Measurements from ENCODE around the gene SCNN1G.
"Not testable (repeated sequence)": the region's sequence is repeated elsewhere in the genome, so short reads cannot be mapped to it uniquely, and the experiment has no call there.

Gene SCNN1G
- 0 reads per million in 2 experiments for total RNA-seq

- no peak for DNase-seq (ENCODE audit: low read depth)
Measured at GRCh38 chr16:23182679-23183542, at the start of gene SCNN1G. TSS of gene SCNN1G (plus strand) at chr16:23182745. CDS start at chr16:23186272, 3,527 bp downstream.

DNA sequence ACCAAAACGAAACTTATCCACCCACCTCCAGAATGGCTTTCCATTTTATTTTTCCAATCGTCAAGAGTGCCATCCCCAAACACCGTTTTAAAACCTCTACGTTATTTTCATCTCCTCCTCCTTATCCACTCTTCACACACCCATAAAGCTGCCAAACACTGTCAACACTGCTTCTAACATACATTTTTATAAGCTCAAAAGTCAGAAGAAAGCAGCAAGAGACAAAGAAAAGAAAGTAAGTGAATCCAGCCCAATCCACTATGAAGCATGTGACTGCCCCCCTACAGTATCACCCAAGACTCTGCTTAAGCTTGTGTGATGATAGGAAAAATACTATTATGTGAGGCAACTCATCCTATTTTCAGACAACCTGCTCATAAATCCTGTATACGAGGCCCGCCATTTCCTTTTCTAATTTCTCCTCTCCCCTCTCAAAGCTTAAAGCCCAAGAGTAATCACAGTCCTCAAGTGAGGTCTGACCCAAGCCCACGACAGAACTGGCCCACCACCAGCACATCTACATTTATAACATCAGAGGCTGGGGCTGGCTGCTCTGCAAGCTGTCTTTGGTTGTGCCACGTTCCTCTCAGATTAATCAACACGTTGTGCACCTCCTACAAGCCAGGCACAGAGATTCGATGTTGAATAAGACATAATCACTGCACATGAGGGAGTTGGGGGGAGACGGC is 49.6 kb upstream of the SCNN1G start:
- no peak for DNase-seq (ENCODE audit: low read depth)

DNA sequence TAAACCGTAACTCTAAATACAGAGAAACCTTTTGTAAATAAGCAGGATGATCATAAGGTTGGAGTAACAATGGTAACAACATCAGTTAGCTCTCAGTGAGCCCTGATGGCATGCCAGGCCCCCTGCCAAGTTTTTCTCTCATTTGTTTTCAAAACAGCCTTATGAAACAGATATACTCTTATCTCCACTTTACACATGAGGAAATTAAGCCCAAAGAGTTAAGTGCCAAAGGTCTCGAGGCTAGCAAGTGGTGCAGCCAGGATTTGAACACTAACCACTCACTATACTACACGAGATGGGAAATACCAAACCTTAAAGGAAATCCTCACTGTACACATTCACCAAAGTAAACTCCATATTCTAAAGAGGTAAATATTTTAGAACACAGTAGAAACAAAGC is 48.3 kb upstream of the SCNN1G start:
- DNase-seq (ENCODE audit: low read depth), result no peak

- DNase-seq (ENCODE audit: low read depth), result no peak
Measured at GRCh38 chr16:23137256-23137655, 45.3 kb upstream of the SCNN1G start.

- DNase-seq (ENCODE audit: low read depth), result no peak
Measured at GRCh38 chr16:23137818-23138217, 44.7 kb upstream of the SCNN1G start.

GRCh38 chr16:23140107-23140506 is 42.4 kb upstream of the SCNN1G start:
- no peak for DNase-seq (ENCODE audit: low read depth)

DNA sequence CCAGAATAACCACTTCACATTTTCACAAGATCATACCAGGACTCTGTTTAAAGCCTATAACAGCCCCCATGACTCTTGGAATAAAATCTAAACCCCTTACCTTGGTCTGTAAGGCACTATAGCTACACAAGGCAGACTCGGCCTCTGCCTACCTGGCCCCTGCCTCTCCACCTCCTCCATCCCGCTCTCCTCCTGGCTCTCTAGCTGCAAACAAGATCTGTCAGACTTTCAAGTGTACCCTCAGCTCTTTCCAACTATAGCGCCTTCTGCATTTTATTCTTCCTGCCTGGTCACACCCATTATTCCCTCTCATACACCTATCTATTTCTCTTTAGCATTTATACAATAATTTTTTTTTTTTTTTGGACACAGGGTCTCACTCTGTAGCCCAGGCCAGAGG is 41.5 kb upstream of the SCNN1G start:
- no peak for DNase-seq (ENCODE audit: low read depth)

DNA sequence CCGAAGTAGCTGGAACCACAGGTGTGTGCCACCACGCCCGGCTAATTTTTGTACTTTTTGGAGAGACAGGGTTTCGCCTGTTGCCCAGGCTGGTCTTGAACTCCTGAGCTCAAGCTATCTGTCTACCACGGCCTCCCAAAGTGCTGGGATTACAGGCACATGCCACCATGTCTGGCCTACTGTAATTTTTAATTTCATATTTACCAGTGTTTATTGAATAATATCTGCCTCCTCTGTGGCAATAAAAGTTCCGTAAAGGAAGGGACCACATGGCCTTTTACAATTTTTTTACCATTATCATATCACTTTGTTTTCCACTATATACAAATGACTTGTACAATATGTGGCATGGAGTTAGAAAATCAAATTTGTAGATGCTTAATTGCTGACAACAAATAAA is 41.0 kb upstream of the SCNN1G start:
- no peak for DNase-seq (ENCODE audit: low read depth)

- no peak for DNase-seq (ENCODE audit: low read depth)
Measured at GRCh38 chr16:23141959-23142740, 40.4 kb upstream of the SCNN1G start.

DNA sequence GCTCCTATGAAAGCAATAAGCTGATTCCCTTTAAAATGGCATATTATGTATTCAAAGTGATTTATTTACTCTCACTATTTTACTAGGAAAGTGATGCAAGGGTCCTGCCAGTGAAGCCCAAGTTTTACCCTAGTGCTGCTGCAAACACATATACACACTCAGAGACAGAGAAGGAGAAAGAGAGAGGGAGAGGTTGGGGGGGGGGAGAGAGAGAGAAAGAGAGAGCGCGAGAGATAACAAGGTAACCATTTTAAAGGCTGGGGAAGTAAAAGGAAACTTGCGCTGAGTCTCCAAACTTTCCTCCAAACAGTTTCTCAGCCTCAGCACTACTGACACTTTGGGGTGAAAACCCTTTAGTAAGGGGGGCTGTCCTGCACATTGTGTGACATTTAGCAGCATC is 39.2 kb upstream of the SCNN1G start:
- no peak for DNase-seq (ENCODE audit: low read depth)

DNA sequence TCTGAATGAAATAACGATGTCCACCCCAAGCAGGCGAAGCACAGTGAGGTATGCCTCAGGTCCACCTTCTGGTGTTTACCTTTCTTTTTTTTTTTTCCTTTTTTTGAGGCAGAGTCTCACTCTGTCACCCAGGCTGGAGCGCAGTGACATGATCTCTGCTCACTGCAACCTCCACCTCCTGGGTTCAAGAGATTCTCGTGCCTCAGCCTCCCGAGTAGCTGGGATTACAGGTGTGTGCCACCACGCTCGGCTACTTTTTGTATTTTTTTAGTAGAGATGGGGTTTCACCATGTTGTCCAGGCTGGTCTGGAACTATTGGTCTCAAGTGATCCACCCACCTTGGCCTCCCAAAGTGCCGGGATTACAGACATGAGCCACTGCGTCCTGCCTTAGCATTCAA is 38.2 kb upstream of the SCNN1G start:
- DNase-seq (ENCODE audit: low read depth), result not testable (repeated sequence)

GRCh38 chr16:23145186-23145585 is 37.4 kb upstream of the SCNN1G start:
- DNase-seq (ENCODE audit: low read depth), result no peak

- DNase-seq (ENCODE audit: low read depth), result no peak
Measured at GRCh38 chr16:23145608-23146007, 36.9 kb upstream of the SCNN1G start.

- no peak for DNase-seq (ENCODE audit: low read depth)
Measured at GRCh38 chr16:23146877-23147601, 35.5 kb upstream of the SCNN1G start.

DNA sequence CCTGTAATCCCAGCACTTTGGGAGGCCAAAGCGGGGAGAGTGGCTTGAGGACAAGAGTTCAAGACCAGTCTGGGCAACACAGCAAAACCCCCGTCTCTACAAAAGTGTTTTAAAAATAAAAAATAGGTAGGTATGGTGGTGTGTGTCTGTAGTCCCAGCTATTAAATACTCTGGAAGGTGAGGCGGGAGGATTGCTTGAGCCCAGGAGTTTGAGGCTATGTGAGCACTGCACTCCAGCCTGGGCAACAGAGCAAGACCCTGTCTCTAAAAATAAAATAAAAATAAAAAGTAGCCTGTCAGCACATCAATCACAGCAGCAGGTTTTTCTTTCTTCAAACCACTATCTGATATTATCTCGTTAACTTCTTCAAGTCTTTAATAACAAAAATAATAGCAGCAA is 34.9 kb upstream of the SCNN1G start:
- DNase-seq (ENCODE audit: low read depth), result no peak

DNA sequence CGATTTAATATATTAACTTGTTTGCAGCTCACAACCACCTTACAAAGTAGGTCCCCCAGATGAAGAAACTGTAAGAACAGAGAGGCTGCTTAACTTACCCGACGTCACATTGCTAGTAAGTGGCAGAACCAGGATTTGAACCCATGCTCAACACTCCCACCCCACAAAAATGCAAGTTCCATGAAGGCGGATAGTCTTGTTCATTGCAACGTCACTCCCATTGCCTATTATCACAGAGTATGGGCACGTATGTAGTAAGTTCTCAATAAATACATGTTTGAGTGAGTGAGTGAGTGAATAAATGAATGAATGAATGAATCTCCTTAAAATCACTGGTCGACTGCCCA is 34.4 kb upstream of the SCNN1G start:
- no peak for DNase-seq (ENCODE audit: low read depth)

DNA sequence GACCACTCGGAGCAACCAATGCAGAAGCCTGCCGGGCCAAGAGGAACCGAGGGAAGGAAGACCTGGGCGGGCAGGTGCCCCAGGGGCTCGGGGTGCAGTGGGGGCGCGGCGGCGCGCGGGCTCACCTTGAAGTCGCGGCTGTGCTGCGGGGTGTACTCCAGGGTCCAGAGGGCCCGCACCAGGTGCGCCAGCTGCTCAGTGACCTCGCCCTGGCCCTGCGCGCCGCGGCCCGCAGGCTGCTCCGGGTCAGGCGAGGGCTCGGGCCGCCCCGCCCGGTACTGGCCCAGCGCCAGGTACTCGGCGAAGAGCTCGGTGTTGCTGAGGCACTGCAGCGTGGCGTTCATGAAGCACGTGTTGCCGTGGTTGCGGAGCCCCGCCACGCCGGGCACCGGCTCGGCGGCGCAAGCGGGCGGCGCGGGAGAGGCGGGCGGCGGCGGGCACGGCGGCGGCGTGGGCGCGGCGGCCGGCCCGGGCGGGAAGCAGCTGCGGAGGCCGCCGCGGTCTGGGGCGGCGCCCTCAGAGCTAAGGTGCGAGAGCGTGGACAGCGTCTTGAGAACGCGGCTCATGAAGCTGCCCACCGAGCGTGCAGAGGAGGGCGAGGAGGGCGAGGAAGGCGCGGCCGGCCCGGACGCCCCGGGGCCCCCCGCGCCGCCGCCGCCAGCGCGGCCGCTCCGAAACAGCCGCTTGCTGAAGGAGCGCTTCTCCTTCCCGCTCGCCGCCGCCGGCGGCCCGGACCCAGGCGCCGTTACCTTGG is 33.9 kb upstream of the SCNN1G start:
- DNase-seq (ENCODE audit: low read depth), result peak; percentile 42

GRCh38 chr16:23149267-23149992 is 33.1 kb upstream of the SCNN1G start, which contains the start of gene USP31:
TSS of gene USP31 (minus strand) at chr16:23149452. CDS start at chr16:23149270, 182 bp downstream.
- DNase-seq (ENCODE audit: low read depth), result peak; percentile 83

DNA sequence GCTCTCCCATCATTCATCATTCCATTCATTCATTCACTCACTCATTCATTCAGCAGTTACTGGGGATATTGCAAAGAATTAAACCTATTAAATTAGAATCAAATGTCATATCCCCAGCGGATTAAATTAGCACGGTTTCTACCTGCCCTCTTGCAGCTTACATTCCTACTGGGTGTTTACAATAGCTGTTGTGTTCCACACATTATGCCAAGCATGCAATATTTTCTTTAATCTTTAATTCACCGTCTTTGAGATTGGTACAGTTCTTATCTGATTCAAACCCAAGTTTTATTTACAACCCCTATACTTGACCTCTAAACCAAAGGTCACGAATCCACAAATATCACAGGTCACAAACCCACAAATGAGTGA is 32.6 kb upstream of the SCNN1G start:
- DNase-seq (ENCODE audit: low read depth), result no peak

GRCh38 chr16:23152386-23153178 is 30.0 kb upstream of the SCNN1G start:
- no peak for DNase-seq (ENCODE audit: low read depth)

Measured in T follicular helper cell (primary cell).